Activated CD4-positive, CD25-positive, alpha-beta regulatory T cell treated with anti-CD3 and anti-CD28 coated beads, Interleukin-2, amount 50 U/mL, for 24 hours (primary cell): ENCODE results near the gene CLPTM1.
A peak's percentile ranks its signal among the peaks of the same experiment; 100 is the strongest.
"Not testable (repeated sequence)": the region's sequence is repeated elsewhere in the genome, so short reads cannot be mapped to it uniquely, and the experiment has no call there.

Experiments used
- ATAC-seq, 2 donors: fragments of 150-1000 bp; cut with Tn5 transposase; one replicate each; pipeline ENCODE4 v1.10.0; 2021; ENCODE audit warnings: mild to moderate bottlenecking in 1 of 2, moderate library complexity in 1 of 2

Gene CLPTM1

DNA sequence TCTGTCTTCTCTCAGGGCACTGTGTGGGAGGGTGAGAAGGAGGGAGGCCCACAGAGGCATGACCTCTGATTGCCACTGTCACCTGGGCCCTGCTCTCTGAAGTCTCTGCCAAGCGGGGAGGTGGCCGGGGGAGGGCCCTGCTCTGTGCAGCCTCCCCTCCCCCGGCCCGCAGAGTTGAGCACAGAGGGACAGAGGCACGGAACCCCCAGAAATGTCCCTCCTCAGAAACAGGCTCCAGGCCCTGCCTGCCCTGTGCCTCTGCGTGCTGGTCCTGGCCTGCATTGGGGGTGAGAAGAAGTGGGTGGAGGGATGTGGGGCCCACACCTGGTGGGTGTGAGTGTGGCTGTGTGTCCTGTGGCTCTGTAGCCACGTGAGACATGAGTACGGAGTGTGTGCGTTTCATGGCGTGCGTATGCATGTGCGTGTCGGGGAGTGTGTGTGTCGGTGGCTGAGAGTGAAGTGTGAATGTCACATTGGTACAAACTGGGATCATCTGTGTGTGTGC lies 13.1 kb upstream of the CLPTM1 start, which contains the start of gene APOC4:
APOC4 (plus strand) TSS at position 171 of the 505 bp plus-strand sequence; CDS start at position 212, 41 bp downstream.
- no peak for ATAC-seq

DNA sequence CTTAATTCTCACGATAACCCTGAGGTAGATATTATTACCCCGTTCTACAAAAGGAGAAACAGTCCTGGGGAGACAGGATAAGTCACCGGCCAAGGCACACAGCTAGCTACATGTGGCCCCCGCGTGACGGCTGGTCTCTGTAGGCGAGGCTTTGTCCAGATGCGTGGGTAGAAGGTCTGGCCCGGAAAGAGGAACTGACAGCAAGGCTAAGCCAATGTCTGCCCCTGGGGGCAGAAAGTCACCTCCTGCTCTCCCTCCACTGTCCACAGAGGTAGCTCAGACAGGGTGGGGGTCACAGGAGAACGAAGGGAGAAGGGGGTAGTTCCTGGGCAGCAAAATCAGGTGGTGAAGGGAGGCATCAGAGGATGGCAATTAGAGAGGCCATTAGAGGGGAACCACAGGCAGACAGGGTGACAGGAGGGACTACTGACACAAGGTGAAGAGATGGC lies 11.4 kb upstream of the CLPTM1 start:
- ATAC-seq: no peak

DNA sequence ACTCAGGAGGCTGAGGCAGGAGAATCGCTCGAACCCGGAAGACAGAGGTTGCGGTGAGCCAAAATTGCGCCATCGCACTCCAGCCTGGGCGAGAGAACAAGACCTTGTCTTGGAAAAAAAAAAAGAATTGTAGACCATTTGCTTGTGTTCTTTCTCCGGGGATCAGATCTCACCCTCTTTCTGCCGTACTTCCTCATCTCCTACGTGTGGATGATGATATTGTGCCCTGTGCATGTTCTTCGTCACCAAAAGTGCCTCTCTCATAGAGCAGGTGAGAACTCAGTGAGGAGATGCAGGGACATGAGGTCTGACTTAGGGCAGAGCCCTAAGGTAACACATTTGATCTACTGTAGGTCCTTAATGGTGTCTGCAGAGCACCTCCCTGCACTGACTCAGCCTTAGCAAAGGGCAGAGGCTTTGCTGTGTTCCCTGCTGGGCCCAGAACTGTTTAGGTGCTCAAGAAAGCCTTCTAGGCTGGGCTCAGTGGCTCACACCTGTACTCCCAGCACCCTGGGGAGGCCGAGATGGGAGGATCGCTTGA lies 8.1 kb upstream of the CLPTM1 start:
- ATAC-seq: no peak

DNA sequence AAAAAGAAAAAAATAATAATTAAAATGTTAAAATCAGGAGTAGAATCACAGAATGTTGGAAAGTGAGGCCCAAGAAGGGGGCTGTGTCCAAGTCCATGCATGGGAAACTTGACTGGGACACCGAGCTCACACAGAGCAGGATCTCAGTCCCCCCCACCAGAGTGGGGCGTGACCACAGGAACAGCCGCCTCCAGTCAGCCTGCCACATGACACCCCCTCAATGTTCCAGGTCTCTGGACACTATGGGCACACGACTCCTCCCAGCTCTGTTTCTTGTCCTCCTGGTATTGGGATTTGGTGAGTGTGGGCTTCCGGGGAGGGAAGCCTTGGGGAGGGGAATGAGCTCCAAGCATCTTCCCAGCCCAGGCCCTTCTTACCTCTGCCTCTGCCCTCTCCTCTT lies 6.9 kb upstream of the CLPTM1 start:
- no peak for ATAC-seq

DNA sequence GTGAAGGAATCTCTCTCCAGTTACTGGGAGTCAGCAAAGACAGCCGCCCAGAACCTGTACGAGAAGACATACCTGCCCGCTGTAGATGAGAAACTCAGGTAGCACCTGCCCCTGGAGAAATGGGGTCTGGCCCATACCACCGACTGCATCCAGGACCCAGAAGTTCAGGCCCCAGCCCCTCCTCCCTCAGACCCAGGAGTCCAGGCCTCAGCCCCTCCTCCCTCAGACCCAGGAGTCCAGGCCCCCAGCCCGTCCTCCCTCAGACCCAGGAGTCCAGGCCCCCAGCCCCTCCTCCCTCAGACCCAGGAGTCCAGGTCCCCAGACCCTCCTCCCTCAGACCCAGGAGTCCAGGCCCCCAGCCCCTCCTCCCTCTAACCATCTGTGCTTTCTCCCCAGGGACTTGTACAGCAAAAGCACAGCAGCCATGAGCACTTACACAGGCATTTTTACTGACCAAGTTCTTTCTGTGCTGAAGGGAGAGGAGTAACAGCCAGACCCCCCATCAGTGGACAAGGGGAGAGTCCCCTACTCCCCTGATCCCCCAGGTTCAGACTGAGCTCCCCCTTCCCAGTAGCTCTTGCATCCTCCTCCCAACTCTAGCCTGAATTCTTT lies 6.3 kb upstream of the CLPTM1 start:
- ATAC-seq: no peak

DNA sequence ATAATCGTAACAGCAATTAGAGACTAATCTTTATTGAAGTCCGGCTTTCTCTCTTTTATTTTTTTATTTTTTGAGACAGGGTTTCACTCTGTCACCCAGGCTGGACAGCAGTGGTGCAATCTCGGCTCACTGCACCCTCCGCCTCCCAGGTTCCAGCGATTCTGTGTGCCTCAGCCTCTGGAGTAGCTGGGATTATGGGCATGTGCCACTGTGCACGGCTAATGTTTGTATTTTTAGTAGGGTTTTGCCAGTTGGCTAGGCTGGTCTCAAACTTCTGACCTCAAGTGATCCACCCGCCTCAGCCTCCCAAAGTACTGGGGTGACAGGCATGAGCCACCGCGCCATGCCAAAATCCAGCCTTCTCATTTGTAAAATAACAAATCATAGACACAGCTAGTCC lies 5.6 kb upstream of the CLPTM1 start:
- ATAC-seq: no peak

- no peak for ATAC-seq
These were observed 3.7 kb upstream of the CLPTM1 start for GRCh38 chr19:44951179-44952159.

- no peak for ATAC-seq
These were observed 917 bp upstream of the CLPTM1 start for GRCh38 chr19:44954278-44954648.

- peak; percentile 9 to 10 for ATAC-seq
These were observed 592 bp downstream of the CLPTM1 start for GRCh38 chr19:44955505-44956439.

DNA sequence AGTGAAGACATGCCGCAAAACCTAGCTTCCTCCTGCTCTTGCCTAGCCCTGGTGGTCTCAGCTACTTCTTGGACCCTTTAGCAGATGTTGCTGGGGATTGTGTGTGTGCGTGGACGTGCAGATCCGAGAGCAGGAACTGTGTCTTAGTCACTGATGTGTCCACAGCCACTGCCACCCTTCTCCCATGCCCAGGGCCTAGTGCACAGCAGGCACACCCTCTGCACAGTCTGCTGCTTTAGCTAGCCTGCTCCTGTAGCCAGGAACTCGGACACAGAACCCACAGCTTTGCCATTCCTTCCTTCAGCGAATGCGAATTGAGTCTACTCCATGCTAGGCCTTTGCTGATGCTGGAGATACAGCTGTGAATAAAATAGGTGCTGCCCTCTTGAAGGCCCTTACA lies 2.3 kb downstream of the CLPTM1 start:
- no peak for ATAC-seq

GRCh38 chr19:44958090-44958489 lies 2.9 kb downstream of the CLPTM1 start:
- no peak for ATAC-seq

DNA sequence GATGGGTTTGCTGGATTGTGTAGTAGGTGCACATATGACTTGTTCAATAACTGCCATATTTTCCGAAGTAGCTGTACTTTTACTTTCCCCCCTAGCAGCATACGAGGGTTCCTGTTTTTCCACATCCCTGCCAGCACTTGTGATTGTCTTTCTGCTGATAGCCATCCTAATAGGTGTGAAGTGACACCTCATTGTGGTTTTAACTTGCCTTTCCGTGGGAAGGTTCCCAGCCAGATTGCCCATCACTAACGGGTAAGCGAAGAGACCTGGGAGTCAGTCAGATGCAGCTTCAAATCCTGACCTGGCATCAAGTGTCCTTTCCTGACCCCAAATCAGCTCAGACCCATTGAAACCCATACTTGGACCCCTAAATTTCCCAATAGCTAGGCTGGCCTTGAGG lies 4.5 kb downstream of the CLPTM1 start:
- ATAC-seq: no peak

GRCh38 chr19:44960906-44961728 lies 5.9 kb downstream of the CLPTM1 start:
- no peak for ATAC-seq

DNA sequence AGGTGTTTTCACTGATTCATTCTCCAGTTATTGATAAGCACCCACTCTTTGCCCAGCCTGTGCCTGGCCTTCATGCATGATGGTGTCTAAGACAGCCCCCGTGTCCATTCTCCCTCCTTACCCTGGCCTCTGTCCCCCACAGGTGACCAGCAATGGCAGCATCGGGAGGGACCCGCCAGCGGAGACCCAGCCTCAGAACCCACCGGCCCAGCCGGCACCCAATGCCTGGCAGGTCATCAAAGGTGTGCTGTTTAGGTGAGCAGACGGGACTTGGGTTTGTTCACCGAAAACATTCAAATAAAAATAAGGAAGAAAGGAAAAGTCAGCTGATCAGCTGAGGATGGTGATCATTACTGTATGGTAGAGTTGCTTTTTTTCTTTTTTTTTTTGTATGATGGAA lies 6.6 kb downstream of the CLPTM1 start:
- no peak for ATAC-seq

- ATAC-seq: no peak
These were observed 12.9 kb downstream of the CLPTM1 start for GRCh38 chr19:44968118-44968517.

DNA sequence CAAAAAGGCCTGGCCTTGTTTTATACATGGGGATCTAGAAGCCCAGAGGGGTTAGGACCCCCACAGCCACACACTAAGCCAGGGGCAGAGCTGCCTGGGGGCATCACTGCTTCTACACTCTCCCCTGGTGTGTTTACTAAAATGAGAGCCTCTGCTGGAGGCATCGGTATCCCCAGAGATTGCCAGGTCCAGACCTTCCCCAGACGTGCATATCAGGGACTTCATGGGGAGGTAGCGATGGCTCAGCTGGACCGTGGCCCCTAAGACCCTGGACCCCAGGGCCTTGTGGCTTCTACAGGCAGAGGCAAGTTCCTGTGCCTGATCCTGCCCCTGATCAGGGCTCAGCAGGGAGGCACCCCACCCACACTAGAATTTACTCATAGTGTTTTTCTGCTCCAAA lies 13.5 kb downstream of the CLPTM1 start:
- ATAC-seq: no peak

- ATAC-seq: no peak
These were observed 14.3 kb downstream of the CLPTM1 start for GRCh38 chr19:44969437-44969836.

DNA sequence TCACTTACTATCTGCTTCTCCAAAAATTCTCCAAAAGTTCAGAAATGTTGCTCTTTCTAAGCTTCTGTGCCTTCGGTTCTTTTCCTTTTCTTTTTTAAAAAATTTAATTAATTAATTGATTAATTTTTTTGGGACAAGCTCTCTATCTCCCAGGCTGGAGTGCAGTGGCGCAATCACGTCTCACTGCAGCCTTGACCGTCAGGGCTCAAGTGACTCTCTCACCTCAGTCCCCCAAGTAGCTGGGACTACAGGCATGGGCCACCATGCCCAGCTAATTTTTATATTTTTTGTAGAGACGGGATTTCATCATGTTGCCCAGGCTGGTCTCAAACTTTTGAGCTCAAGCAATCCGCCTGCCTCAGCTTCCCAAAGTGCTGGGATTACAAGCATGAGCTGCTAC lies 16.3 kb downstream of the CLPTM1 start:
- ATAC-seq: not testable (repeated sequence)

- no peak for ATAC-seq
These were observed 17.6 kb downstream of the CLPTM1 start for GRCh38 chr19:44972802-44973201.

GRCh38 chr19:44973982-44974735 lies 19.0 kb downstream of the CLPTM1 start:
- no peak for ATAC-seq

- peak in 1 of 2 donors; percentile 49 for ATAC-seq
These were observed 19.7 kb downstream of the CLPTM1 start for GRCh38 chr19:44974857-44975256.
